ENCODE results near the gene CTSH. TPM values are rescaled to one million over a fixed set of nuclear protein-coding genes. Genes with fewer than 3 reads are reported as not detected.
A peak's percentile ranks its signal among the peaks of the same experiment; 100 is the strongest.

Gene CTSH
- total RNA-seq, 4 donors from 2014 or later, result 65.5 to 101 (median 76.6) TPM

GRCh38 chr15:78933187-78933822 lies 11.5 kb downstream of the CTSH start:
- Histone ChIP-seq H3K9me3 (no peaks in the 10 kb centered on the region), H3K27ac (peak overlapping the region in 3 of 4 donors; percentile 43 to 54 (median 51)), H3K4me1 (peaks cover 0 to 65% (median 10%) of the 10 kb centered on the region in 3 donors)

GRCh38 chr15:78932258-78932808 lies 12.5 kb downstream of the CTSH start:
- H3K4me1 ChIP-seq, result peaks cover 0 to 56% (median 10%) of the 10 kb centered on the region in 3 donors

More at GRCh38 chr15:78933187-78933822, 11.5 kb downstream of the CTSH start:
- no peak for ATAC-seq
- Histone ChIP-seq H3K36me3 (peaks cover 0 to 58% of the 10 kb centered on the region in 2 donors), H3K4me3 (no peak overlapping the region), H3K27me3 (no peaks in the 10 kb centered on the region)
- TF ChIP-seq POLR2AphosphoS5 (IDR thresholded peaks at IDR 0.05) (no peak), POLR2A (IDR thresholded peaks at IDR 0.05) (no peak), EP300 (IDR thresholded peaks at IDR 0.05) (no peak), CTCF (IDR thresholded peaks at IDR 0.05) (no peak)
- WGBS, 2 donors (ENCODE audit: low coverage in 1 of 2), result 83% methylated on average over 1 of the region's 12 CpGs; no CpG with 5 or more reads in 1 of the 2 donors

GRCh38 chr15:78931439-78932257 lies 13.2 kb downstream of the CTSH start:
- ATAC-seq, result no peak
- peak overlapping the region in 2 of 4 donors; percentile 18 to 38 for H3K27ac ChIP-seq
- H3K4me3 ChIP-seq, result no peak overlapping the region
- H3K36me3 ChIP-seq, result peaks cover 0 to 73% of the 10 kb centered on the region in 2 donors
- no peaks in the 10 kb centered on the region for H3K9me3 ChIP-seq
- WGBS, 2 donors (ENCODE audit: low coverage in 1 of 2), result 62% methylated on average over 5 of the region's 21 CpGs; no CpG with 5 or more reads in 1 of the 2 donors
- H3K4me1 ChIP-seq, result peaks cover 0 to 50% (median 10%) of the 10 kb centered on the region in 3 donors
- H3K27me3 ChIP-seq, result no peaks in the 10 kb centered on the region
- TF ChIP-seq CTCF (IDR thresholded peaks at IDR 0.05) (no peak), POLR2A (IDR thresholded peaks at IDR 0.05) (no peak), POLR2AphosphoS5 (IDR thresholded peaks at IDR 0.05) (no peak), EP300 (IDR thresholded peaks at IDR 0.05) (no peak)

More at GRCh38 chr15:78932258-78932808, 12.5 kb downstream of the CTSH start:
- WGBS, 2 donors (ENCODE audit: low coverage in 1 of 2), result 30% methylated on average over 2 of the region's 13 CpGs; no CpG with 5 or more reads in 1 of the 2 donors
- Histone ChIP-seq H3K27ac (no peak overlapping the region), H3K4me3 (no peak overlapping the region), H3K27me3 (no peaks in the 10 kb centered on the region), H3K9me3 (no peaks in the 10 kb centered on the region), H3K36me3 (peaks cover 0 to 66% of the 10 kb centered on the region in 2 donors)
- TF ChIP-seq EP300 (IDR thresholded peaks at IDR 0.05), result no peak
- no peak for TF ChIP-seq CTCF (IDR thresholded peaks at IDR 0.05)
- TF ChIP-seq POLR2A (IDR thresholded peaks at IDR 0.05), result no peak
- no peak for TF ChIP-seq POLR2AphosphoS5 (IDR thresholded peaks at IDR 0.05)
- no peak for ATAC-seq

DNA sequence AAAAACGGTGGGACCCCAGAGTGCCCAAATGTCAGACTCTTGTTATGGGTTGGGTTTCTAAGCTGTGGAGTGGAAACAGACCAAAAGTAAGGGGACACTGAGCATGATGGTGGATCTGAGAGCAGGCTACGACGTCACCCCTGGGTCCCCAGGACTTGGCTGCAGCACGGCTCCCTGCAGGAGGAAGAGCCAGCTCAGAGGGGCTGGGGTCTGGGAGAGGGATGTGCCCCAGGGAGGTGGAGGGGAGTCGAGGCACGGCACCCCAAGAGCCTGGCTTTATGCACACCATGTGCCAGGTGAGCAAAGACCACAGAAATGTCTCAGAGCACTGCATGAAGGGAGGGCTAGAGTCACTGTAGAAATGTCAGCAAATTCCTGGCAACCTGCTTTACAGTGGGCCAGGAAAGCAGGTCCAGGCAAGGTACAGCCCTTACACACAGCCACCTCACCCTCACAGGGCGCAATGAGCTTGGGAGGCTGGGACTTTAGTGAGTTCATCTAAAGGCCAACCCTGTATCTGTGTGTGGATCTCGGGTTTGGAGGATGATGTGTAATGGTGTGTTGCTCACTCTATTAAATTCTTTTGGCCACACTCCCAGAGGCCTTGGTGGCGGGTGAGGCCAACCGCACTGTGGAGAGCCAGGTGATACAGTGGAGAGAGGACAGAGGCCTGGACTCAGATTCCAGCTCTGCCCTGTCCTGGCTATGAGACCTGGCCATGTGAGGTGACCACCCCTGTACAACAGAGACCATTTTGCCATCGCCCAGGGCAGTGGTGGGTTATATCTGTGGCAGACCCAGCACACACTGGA lies 14.1 kb downstream of the CTSH start:
- Histone ChIP-seq H3K4me3 (no peak overlapping the region), H3K4me1 (peaks cover 0 to 43% (median 10%) of the 10 kb centered on the region in 3 donors), H3K27ac (peak overlapping the region in 2 of 4 donors; percentile 18 to 38), H3K27me3 (no peaks in the 10 kb centered on the region), H3K9me3 (no peaks in the 10 kb centered on the region), H3K36me3 (peaks cover 0 to 82% of the 10 kb centered on the region in 2 donors)
- ATAC-seq, result peak; percentile 44
- WGBS, 2 donors (ENCODE audit: low coverage in 1 of 2), result 56 to 70% methylated on average over 4 to 6 of the region's 11 CpGs
- no peak for TF ChIP-seq POLR2AphosphoS5 (IDR thresholded peaks at IDR 0.05)
- TF ChIP-seq EP300 (IDR thresholded peaks at IDR 0.05), result no peak
- TF ChIP-seq POLR2A (IDR thresholded peaks at IDR 0.05), result no peak

Measured in gastroesophageal sphincter (tissue), 4 donors.